GM19452 (cell line): ENCODE results near the gene C1orf21.

Experiments
- ATAC-seq: cut with Tn5 transposase; IDR thresholded peaks from one replicate; pipeline ENCODE4 v1.9.1; 2021; ENCODE audit not compliant: unreplicated experiment

C1orf21 gene

DNA sequence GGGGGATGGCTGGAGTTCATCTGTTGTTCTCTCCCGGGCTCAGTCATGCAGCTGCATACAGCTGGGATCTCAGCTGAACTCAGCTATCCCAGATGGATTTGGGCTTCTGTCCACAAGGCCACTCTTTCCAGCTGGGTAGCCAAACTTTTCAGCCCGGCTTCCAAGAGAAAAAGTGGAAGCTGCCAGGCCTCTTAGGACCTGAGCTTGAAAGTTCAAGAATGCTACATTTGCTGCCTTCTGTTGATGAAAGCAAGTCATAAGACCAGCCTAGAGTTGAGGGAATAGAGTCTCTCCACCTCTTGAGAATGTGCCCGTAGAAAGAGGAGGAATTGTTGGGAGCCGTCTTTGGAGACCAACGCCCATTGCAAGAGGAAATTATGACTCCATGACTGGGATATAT, 95.3 kb downstream of the C1orf21 start:
- no peak for ATAC-seq

- ATAC-seq, result no peak
Measured at GRCh38 chr1:184483101-184483683, 96.4 kb downstream of the C1orf21 start.

DNA sequence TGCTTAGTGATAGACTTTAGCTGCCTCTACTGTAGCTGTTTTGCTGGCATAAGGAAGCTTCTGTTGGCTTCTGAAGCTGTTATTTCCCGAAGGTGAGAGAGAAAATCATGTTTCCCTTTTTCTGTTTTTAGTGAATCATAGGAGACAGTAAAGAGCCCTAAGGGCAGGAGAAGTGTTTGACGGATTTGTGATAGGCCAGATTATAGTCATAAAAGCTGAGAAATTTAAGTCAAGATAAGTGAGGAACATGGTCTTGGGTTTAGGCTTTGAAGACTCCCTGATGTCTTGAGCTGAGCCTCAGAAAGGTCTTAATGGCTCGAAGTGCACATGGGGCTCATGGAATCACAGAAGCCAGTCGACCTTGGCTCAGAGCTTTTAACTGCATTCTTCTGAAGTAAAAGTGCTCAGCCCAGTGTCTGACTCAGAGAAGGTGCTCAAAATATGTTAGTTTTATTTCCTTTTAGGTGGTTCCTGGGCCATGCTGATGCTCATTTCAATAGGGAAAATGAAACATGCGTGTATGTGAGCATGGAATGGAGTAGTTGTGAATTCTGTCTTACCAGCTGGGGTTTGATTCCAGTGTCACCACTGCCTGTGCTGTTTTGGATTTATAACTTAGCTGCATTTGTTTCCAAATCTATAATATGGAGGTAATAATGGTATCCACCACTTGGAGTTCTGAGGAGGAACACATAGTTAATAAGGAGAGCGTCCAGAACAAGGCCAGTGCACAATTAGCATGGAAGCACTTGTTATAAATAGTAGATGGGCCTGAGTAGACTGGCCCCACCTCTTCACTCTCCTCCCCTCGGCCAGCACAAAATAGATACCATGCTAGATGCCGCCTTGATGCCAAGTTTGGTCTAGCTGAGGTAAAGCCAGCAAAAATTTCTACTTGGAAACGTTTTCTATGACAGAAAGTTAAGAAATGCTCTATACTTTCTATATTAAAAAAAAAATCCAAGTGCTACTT, 99.2 kb downstream of the C1orf21 start:
- no peak for ATAC-seq

GRCh38 chr1:184486761-184487445, 100.1 kb downstream of the C1orf21 start:
- ATAC-seq, result no peak

DNA sequence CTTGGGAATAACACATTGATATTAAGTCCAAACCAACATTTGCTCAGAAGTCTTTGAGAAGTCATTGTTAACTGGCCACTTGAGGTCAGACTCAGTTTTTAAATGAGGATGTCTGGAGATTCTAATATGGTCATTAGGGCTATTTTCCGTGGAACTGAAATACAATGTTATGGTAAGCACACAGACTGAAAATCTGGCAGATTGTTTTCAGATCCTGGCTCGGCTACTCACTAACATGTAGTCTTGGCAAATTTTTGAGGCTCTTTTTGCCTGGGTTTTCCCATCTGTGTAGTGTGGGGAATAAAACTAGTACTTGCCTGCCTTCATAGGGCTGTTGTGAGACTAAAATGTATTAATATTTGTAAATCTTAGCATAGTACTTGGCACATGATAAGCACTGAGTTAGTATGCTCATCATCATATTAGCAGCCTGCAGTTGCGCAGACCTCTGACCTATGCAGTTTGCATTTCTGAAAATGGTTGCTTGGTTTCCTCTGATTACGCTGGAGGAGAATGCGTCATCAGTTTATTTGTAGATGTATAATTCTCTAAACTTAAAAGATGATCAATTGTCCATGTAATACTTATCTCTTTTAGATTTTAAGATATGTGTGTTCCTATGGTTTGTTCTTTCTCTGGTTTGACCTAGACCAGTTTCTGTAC, 100.8 kb downstream of the C1orf21 start:
- ATAC-seq, result no peak

- no peak for ATAC-seq
Measured at GRCh38 chr1:184489908-184490307, 103.1 kb downstream of the C1orf21 start.

DNA sequence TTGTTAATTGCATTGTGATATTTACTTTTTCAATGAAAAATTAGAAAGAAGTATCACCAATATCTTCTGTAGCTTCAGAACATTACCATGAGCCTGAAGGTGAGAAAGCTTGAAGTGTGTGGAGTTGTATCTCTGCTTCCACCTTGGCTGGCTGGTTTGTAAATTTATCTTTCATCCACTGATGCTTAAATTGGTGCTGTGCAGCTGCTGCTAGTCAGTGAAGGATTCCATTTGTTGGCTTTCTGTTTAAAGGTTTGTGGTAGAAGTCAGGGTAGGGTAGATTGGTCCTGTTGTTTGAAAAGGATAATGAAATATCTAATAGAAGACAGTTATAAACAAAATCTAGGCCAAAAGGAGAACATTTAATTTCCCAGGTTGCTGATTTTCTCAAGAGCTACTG, 105.7 kb downstream of the C1orf21 start:
- ATAC-seq, result no peak

- ATAC-seq, result no peak
Measured at GRCh38 chr1:184493987-184494388, 107.2 kb downstream of the C1orf21 start.

GRCh38 chr1:184494929-184495328, 108.1 kb downstream of the C1orf21 start:
- peak; percentile 64 for ATAC-seq

GRCh38 chr1:184497959-184498723, 111.3 kb downstream of the C1orf21 start:
- no peak for ATAC-seq

DNA sequence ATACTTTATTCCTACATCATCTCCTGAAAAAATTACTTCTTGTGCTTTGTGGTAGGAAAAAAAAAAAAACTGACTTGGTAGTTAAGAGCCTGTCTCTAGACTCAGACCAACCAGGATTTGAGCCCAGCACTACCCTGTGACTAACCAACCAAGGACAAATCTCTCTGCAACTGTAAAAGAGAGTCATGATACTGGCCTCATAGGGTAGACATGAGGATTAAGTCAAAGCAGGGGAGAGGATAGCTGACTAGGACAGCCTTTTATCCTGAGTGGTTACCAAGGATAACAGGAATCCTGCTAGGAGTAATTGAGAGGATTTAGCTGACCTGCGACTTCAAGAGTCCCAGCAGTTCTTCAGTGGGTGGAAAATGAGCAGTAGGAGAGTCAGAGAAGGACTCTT, 112.8 kb downstream of the C1orf21 start:
- ATAC-seq, result no peak

DNA sequence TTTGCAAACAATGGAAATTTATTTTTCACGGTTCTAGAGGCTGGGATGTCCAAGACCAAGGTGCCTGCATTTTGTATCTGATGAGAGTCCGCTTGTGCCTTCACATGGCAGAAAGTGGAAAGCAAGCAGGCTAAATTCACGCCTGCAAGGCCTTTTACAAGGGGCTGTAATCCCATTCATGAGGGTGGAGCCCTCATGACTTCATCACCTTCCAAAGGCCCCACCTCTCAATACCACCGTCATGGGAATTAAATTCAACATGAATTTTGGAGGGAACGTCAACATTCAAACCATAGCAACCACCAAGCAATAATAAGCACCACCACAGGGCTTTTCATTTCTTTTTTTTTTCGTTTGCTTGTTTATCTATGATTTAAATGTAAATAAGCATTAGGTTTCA, 115.3 kb downstream of the C1orf21 start:
- no peak for ATAC-seq

GRCh38 chr1:184503221-184503749, 116.5 kb downstream of the C1orf21 start:
- ATAC-seq, result no peak

DNA sequence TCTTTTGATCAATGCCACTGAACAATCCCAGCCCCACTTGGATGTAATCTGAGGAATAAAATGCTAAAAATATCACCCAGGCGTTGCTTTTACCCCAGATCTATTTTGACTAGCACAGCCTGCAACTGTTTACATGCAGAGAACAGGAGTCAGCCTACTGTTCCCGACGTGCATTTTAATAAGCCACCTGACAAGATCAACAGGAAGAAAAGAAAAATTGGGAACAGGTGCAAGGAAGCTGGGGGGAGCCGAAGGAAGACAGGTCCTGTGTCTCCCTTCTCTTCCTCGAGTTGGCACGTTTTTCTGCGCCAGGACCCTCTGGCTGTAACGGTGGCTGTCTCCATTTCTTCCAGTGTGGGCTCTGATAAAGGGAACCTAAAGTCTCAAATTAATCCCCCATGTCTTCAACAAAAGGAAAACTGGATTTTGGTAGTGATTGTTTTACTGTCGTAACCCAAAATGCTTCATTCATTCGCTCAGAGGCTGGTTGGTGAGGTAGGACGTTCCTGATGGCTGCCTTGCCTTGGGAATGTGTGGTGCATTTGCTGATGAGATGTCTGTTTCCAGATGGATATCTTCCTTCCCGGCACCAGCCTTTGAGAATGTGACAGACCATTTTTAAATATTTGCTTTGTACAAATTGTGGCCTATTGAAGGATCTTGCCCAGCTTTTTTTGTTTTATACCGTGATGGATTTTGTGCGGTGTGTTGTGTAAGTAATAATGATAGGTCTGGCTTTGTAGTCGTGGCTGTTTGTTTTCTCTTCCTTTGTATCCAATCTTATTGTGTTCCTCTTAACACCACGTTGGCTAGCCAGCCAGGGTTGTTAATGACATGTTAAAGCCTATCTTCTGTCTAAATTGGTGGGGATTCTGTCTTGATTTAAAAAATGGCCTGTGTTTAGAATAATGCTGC, 117.5 kb downstream of the C1orf21 start:
- ATAC-seq, result no peak

DNA sequence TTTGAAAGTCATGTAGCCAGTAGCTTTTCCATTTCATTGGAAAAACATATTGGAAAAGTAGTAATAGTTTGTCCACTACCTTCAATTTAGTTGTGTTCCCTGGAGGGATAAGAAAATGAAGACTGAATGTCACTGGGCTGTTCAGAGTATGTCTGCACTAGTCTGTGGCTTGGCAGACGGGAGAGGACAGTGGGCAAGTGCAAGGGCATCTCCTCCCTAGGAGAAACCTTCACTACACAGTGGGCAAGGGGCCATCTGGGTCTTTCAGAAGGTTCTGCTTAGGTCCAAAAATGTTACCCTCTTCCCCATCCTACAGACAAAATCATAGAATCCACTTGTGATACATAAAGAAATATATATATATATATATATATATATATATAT, 118.1 kb downstream of the C1orf21 start:
- no peak for ATAC-seq

DNA sequence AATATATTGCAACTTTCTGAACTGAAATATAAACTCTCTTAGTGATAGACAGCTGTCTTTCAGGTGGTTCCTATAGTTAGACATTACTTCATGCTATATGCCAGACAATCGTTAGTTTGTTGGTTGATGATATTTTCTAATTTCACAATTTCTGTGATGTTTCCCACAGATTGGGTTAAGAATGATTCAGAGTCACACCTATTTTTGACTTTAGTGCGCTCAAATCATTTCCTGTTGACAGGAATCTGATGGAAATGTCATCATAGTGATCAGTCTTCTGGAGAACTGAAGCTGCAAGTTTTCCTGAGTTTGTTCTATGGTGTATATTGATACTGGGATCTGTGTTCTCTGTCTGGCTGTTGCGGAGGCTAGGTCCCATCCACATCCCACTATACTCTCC, 119.7 kb downstream of the C1orf21 start:
- ATAC-seq, result no peak

- no peak for ATAC-seq
Measured at GRCh38 chr1:184507165-184507564, 120.3 kb downstream of the C1orf21 start.

GRCh38 chr1:184507604-184508280, 120.9 kb downstream of the C1orf21 start:
- no peak for ATAC-seq

DNA sequence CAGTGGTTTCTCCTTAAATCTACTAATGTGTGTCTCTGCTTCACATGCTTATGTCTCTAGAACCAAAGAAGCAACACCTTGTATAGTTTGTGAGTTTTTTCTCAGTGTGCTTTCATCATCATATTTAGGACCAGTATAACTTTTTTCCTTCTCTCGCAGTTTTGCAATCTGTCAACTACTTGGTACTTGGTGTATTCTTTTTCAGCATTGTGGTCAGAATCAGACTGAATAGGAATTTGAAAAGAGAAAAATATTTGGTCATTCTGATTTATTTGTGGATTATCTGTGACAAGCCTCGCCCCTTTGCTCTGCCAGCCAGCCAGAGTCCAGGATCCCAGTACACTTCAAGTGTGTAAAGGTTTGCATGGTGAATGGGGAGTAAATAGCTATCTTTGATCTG, 122.3 kb downstream of the C1orf21 start:
- no peak for ATAC-seq
